Sigmoid colon (tissue), 4 donors: ENCODE data around the gene TIMD4.

Experiments
- CTCF ChIP-seq, 4 experiments: fragments of 450-650 bp in 3 of 4; fragments of 200-600 bp in 1 of 4; IDR thresholded peaks; one replicate each; pipeline ENCODE4 v1.5.1; 2016 to 2019; ENCODE audit warnings: antibody characterized with exemption in 4 of 4, mild to moderate bottlenecking in 3 of 4, moderate library complexity in 2 of 4
- POLR2A ChIP-seq, 2 donors: fragments of 450-650 bp; IDR thresholded peaks; one replicate each; pipeline ENCODE4 v1.6.1; 2016; ENCODE audit warnings: antibody characterized with exemption in 2 of 2, mild to moderate bottlenecking in 2 of 2, moderate library complexity in 2 of 2
- POLR2AphosphoS5 ChIP-seq, 4 donors: sonication (generic); formaldehyde crosslinking; IDR thresholded peaks; one replicate each; pipeline ENCODE4 v1.6.1; 2017; ENCODE audit warnings: antibody characterized with exemption in 4 of 4

DNA sequence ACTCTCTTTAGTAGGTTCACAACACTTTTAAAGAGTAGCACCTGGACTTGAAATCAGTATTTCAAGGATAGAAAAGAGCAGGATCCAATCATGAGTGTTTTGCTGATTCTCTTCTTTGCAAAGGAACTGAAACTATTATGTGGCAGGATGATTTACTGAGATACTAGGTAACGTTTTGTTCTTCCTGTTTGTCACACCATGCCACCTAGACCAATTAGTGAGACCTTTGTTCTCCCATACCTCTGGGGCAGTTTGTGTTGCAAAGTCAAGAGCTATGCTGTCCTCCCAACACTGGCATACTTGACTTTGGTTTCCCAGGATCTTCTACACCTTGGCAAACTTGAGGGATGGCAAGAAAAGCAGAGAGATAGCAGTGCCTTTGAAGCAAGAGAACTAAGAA is 69.5 kb downstream of the TIMD4 start:
- TF ChIP-seq CTCF (IDR thresholded peaks at IDR 0.05) (no peak), POLR2AphosphoS5 (IDR thresholded peaks at IDR 0.05) (no peak), POLR2A (IDR thresholded peaks at IDR 0.05) (no peak)
